GM18868 (cell line): ENCODE results near the gene NEU1.
"Not testable (repeated sequence)": the region's sequence is repeated elsewhere in the genome, so short reads cannot be mapped to it uniquely, and the experiment has no call there.

Source experiments
- ATAC-seq: cut with Tn5 transposase; IDR thresholded peaks from one replicate; pipeline ENCODE4 v1.9.1; 2021; ENCODE audit warnings: mild to moderate bottlenecking, moderate library complexity; ENCODE audit not compliant: unreplicated experiment

Gene NEU1

GRCh38 chr6:31822036-31822821 is 40.4 kb downstream of the NEU1 start:
- peak; percentile 46 for ATAC-seq

- ATAC-seq, result peak; percentile 43
These were observed 41.2 kb downstream of the NEU1 start for GRCh38 chr6:31821301-31822035.

GRCh38 chr6:31820399-31820798 is 42.2 kb downstream of the NEU1 start:
- ATAC-seq, result not testable (repeated sequence)

- ATAC-seq, result no peak
These were observed 42.7 kb downstream of the NEU1 start for GRCh38 chr6:31819871-31820299.

GRCh38 chr6:31817929-31818511 is 44.6 kb downstream of the NEU1 start:
- ATAC-seq, result not testable (repeated sequence)

GRCh38 chr6:31817133-31817928 is 45.3 kb downstream of the NEU1 start:
- ATAC-seq, result not testable (repeated sequence)

- ATAC-seq, result peak; percentile 33
These were observed 47.4 kb downstream of the NEU1 start, which contains the start of the genes HSPA1A and HSPA1L for GRCh38 chr6:31815025-31815838. TSS of gene HSPA1A (plus strand) at chr6:31815543. CDS start at chr6:31815757, 214 bp downstream. TSS of gene HSPA1L (minus strand) at chr6:31815283. CDS start at chr6:31811972, 3,311 bp downstream.

GRCh38 chr6:31814677-31815024 is 48.0 kb downstream of the NEU1 start:
- ATAC-seq, result peak; percentile 50

- no peak for ATAC-seq
These were observed 49.2 kb downstream of the NEU1 start for GRCh38 chr6:31813465-31813849.

GRCh38 chr6:31811645-31812044 is 51.0 kb downstream of the NEU1 start:
- ATAC-seq, result no peak

- ATAC-seq, result not testable (repeated sequence)
These were observed 54.0 kb downstream of the NEU1 start for GRCh38 chr6:31808599-31808998.
